GM19099 (cell line): ENCODE measurements around the gene CHMP4A.

ENCODE experiments used
- POLR2A ChIP-seq: IDR thresholded peaks from 3 replicates; pipeline ENCODE4 v1.6.1; 2011; ENCODE audit warnings: low read depth; ENCODE audit not compliant: insufficient read length; ENCODE audit errors: extremely low read depth

The CHMP4A gene

GRCh38 chr14:24235804-24236688 is 22.8 kb upstream of the CHMP4A start:
- TF ChIP-seq POLR2A, result no peak

- TF ChIP-seq POLR2A, result no peak
Observed at GRCh38 chr14:24234095-24235005, 21.1 kb upstream of the CHMP4A start.

- no peak for TF ChIP-seq POLR2A
Observed at GRCh38 chr14:24233538-24233866, 20.2 kb upstream of the CHMP4A start.

GRCh38 chr14:24232645-24233537 is 19.6 kb upstream of the CHMP4A start, which contains the start of gene GMPR2:
TSS of gene GMPR2 (plus strand) at chr14:24232929. CDS start at chr14:24233254, 325 bp downstream.
- TF ChIP-seq POLR2A, result peak; percentile 58

- peak; percentile 51 for TF ChIP-seq POLR2A
Observed at GRCh38 chr14:24232121-24232644, 18.9 kb upstream of the CHMP4A start, which contains the start of gene NEDD8. TSS of gene NEDD8 (minus strand) at chr14:24232367. CDS start at chr14:24232267, 100 bp downstream.

- no peak for TF ChIP-seq POLR2A
Observed at GRCh38 chr14:24231263-24232120, 18.2 kb upstream of the CHMP4A start.

GRCh38 chr14:24228902-24229301 is 15.6 kb upstream of the CHMP4A start:
- TF ChIP-seq POLR2A, result no peak

GRCh38 chr14:24226473-24226872 is 13.2 kb upstream of the CHMP4A start:
- TF ChIP-seq POLR2A, result no peak

- TF ChIP-seq POLR2A, result no peak
Observed at GRCh38 chr14:24224618-24225071, 11.4 kb upstream of the CHMP4A start.

GRCh38 chr14:24219521-24219920 is 6.2 kb upstream of the CHMP4A start:
- no peak for TF ChIP-seq POLR2A

- no peak for TF ChIP-seq POLR2A
Observed at GRCh38 chr14:24219080-24219479, 5.8 kb upstream of the CHMP4A start.

- no peak for TF ChIP-seq POLR2A
Observed at GRCh38 chr14:24216345-24216699, 3.0 kb upstream of the CHMP4A start.
